NCI-H187 treated with DMSO at 0.1 percent for 48 hours (cell line): Measurements from ENCODE around the gene GP9.

Experiments used
- DNase-seq: peaks from one replicate; lab custom pipeline; 2025; lab: John Stamatoyannopoulos, UW

The GP9 gene

GRCh38 chr3:129060276-129061022 lies at the start of gene GP9:
GP9 (plus strand) TSS chr3:129060779; CDS start chr3:129061740, 961 bp downstream.
- DNase-seq: no peak

DNA sequence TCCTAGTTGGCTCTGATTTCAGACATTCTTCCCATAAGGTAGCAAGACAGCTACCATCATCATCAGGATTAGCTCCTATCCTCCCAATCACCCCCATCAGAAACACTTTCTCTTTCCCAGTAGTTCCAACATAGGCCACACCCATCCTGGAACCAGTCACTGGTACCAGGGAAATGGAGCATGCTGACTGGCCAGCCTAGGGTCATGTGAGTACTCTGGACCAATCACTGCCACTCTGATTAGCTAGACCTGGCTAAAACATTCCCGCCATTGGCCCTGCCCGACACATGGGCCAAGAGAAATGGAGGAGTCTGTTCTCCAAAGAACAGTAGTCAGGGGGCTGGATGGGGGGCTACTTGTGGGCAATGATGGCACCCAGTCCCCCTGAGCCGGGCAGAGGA lies 47.1 kb upstream of the GP9 start:
- DNase-seq: no peak

DNA sequence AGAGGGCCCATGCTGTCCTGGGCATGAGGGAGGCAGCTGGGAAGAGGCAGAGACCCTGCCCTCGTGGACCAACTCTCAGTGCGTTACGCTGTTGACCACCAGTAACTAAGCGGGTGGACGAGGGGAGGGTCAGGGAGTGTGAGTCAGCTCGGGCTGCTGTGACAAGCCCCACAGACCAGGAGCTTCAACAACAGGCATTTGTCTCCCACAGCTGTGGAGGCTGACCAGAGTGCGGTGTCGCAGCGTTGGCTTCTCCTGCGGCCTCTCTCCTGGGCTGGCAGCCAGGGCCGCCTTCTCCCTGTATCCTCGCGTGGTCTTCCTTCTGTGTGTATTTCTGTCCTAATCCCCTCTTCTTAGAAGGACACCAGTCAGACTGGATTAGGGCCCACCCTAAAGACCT lies 46.4 kb upstream of the GP9 start:
- no peak for DNase-seq

GRCh38 chr3:129014793-129015345 lies 45.7 kb upstream of the GP9 start:
- DNase-seq: no peak

- no peak for DNase-seq
Measured at GRCh38 chr3:129015388-129016105, 45.0 kb upstream of the GP9 start.

DNA sequence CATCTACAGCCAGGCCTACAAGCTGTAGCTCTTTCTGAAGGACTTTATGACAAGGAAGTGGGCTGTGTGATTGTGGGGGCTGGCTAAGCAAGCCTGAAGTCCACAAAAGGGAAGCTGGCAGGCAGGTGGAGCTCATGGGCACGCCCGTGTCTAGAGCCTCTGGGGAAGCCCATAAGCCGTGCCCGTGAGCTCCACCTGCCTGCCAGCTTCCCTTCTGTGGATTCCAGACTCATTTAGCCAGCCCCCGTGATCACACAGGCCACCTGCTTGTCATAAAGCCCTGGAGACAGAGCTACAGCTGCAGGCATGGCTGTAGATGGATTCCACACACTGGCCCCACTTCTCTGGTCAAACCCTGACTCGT lies 44.2 kb upstream of the GP9 start:
- DNase-seq: peak; percentile 63

DNA sequence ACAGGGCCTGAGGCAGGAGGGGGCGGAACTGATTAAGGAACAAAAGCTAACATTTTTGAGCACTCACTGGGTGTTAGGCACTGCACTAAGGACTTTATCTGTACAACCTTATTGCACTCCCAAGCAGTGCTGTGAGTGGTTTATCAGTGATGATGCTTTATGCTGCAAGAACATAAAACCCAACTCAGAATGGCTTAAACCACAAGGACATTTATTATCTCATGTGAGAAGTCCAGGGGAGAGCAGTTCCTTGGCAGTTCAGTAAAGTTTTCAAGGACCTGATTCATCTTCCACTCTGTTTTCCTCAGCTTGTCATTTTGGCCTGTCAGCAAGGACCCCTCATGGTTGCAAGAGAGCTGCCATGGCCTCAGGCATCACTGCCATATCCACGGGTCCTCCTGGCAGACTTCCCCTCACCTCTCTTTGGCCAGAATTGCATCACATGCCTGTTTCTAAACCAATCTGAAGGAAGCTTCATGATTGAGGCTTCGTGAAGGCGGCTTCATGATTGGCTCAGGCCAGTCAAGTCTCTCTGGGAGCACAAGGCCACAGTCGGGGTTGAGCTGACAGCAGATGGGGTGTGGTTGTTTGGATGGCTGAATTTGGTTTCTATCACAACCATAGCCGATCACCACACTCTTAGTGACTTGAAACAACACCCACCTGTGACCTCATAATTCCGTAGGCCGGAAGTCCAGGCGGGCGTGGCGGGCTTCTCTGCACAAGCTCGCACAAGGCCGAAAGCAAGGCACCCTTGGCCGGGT lies 43.7 kb upstream of the GP9 start:
- no peak for DNase-seq

DNA sequence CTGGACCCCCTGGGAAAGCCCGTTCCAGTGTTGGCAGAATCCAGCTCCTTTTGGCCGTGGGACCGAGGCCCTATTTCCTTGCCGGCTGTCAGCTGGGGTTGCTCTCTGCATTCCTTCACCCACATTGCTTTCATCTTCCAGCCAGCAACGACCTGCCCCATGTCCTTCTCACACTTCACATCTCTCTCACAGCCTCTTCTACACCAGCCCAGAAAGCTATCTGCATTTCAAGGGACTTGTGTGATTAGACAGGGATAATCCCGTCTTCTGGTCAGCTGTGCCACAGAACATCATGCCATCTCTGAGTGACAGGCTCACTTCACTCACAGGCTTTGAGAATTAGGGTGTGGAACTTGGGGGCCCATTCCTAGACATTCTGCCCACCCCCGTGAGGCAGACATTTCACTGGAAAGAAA lies 43.1 kb upstream of the GP9 start:
- DNase-seq: no peak

DNA sequence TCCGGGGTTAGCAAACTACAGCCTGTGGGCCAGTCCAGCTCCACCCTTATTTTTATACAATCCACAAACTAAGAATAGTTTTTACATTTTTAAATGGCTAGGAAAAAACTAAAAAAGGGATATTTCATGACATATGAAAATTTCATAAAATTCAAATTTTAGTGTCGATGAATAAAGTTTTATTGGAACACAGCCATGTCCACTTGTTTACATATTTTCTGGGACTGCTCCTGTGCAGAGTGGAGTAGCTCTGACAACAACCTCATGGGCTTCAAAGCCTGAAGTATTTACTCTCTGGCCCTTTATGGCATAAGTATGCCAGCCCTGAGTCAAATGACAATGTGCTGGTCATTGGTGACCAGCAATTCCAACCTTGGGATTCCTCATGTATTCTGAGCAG lies 42.3 kb upstream of the GP9 start:
- no peak for DNase-seq

DNA sequence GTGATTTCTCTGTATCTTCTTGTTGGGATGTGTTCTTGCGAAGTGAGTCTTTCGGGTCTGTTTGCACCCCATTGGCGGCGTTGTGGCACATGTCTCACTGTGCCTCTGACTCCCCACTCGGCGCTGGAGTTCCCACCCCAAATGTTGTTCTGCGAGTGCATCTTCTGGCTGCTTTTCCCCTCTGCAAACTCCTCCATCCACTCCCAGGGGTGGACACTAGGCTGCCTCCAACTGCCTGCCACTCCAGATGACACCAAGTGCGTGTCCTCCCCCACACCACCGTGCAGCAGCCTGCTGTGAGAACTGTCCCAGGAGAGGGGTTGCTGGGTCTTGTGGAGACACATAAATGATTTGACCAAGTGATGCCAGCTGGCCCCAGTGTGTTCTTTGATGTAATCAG lies 41.8 kb upstream of the GP9 start:
- DNase-seq: no peak

DNA sequence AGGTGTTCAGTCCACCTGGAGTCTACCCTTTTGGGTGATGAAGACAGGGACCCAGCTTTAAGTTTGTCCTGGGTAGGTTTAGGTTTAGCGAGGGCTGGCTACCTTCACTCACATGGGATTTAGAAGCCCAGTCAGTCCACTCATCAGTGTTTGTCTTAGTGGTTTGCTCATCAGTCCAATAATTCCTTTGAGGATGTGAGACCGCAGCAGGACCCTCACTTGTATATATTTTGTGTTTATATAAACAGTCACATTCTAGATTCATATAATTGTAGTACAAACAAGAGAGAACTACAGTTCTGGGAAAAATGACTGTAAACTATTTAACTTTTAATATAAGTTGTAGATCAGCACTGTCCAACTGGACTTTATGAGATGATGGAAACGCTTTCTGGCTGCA lies 41.3 kb upstream of the GP9 start:
- DNase-seq: no peak

DNA sequence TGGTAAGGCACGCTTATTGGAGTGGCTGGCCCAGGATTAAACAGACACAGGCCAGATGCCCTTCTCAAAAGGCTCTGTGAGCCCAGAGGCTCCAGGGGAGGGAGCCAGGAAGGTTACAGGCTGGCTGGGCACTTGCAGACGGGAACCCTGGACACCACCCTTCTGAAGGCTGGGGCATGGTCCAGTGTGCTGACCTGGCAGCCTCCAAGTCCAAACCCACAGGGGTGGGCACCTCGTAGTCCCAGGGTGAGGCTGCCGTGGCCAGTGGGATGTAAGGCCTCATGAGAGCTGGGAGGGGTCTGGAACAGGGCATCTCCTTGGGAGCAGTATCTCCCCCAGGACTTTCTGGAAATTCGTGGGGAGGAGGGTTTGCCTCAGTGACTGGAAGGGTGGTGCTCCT lies 39.9 kb upstream of the GP9 start:
- DNase-seq: no peak

DNA sequence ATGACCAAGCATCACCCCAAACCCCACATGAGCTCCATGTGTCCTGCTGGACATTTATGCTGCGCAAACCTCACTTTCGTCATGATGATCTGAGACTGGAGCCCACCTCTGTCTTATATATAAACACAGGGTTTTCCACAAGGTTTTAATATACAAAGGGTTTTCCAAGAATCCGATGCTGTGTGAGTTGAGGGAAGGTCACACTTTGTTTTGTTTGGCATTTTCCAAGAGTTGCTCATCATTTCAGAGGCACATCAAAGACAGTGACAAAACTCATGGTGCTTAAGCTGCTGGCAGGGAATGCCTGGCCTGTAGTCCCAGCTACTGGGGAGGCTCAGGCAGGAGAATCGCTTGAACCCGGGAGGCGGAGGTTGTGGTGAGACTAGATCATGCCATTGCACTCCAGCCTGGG lies 39.4 kb upstream of the GP9 start:
- DNase-seq: no peak

GRCh38 chr3:129022114-129023007 lies 38.2 kb upstream of the GP9 start:
- no peak for DNase-seq

- no peak for DNase-seq
Measured at GRCh38 chr3:129023008-129023358, 37.6 kb upstream of the GP9 start.

GRCh38 chr3:129023909-129024308 lies 36.7 kb upstream of the GP9 start:
- no peak for DNase-seq

- no peak for DNase-seq
Measured at GRCh38 chr3:129025108-129025507, 35.5 kb upstream of the GP9 start.

GRCh38 chr3:129025691-129026435 lies 34.7 kb upstream of the GP9 start:
- DNase-seq: no peak

- peak; percentile 28 for DNase-seq
Measured at GRCh38 chr3:129026728-129027543, 33.6 kb upstream of the GP9 start.

GRCh38 chr3:129027544-129027880 lies 33.1 kb upstream of the GP9 start:
- no peak for DNase-seq
